ENCODE results near the gene AK1.

AK1 gene

GRCh38 chr9:127877566-127877998, at the start of gene AK1:
Gene AK1 (minus strand): TSS chr9:127877675. CDS start chr9:127874617, 3,058 bp downstream.
- no peak for DNase-seq

- no peak for DNase-seq
Observed at GRCh38 chr9:127926906-127927200, 49.4 kb upstream of the AK1 start.

GRCh38 chr9:127925959-127926905, 48.8 kb upstream of the AK1 start:
- DNase-seq, result no peak

- no peak for DNase-seq
Observed at GRCh38 chr9:127924736-127925444, 47.4 kb upstream of the AK1 start.

- no peak for DNase-seq
Observed at GRCh38 chr9:127923771-127924170, 46.3 kb upstream of the AK1 start.

GRCh38 chr9:127923046-127923445, 45.6 kb upstream of the AK1 start:
- DNase-seq, result no peak

- peak; percentile 77 for DNase-seq
Observed at GRCh38 chr9:127921557-127922120, 44.2 kb upstream of the AK1 start.

- DNase-seq, result no peak
Observed at GRCh38 chr9:127920794-127921193, 43.3 kb upstream of the AK1 start.

- DNase-seq, result no peak
Observed at GRCh38 chr9:127919253-127919815, 41.9 kb upstream of the AK1 start.

GRCh38 chr9:127918183-127919107, 41.0 kb upstream of the AK1 start:
- DNase-seq, result peak; percentile 69

GRCh38 chr9:127917603-127918002, 40.1 kb upstream of the AK1 start:
- DNase-seq, result no peak

- peak; percentile 96 for DNase-seq
Observed at GRCh38 chr9:127916720-127917581, 39.5 kb upstream of the AK1 start, which contains the start of gene ST6GALNAC4. Gene ST6GALNAC4 (minus strand): TSS chr9:127917041. CDS start chr9:127916419, 622 bp downstream.

- peak; percentile 56 for DNase-seq
Observed at GRCh38 chr9:127915801-127916719, 38.6 kb upstream of the AK1 start.

- DNase-seq, result no peak
Observed at GRCh38 chr9:127915325-127915752, 37.9 kb upstream of the AK1 start.

- DNase-seq, result no peak
Observed at GRCh38 chr9:127913682-127914081, 36.2 kb upstream of the AK1 start.

GRCh38 chr9:127912882-127913281, 35.4 kb upstream of the AK1 start:
- DNase-seq, result no peak

- DNase-seq, result no peak
Observed at GRCh38 chr9:127912296-127912695, 34.8 kb upstream of the AK1 start.

- peak; percentile 68 for DNase-seq
Observed at GRCh38 chr9:127910613-127911205, 33.2 kb upstream of the AK1 start.

GRCh38 chr9:127909839-127910273, 32.4 kb upstream of the AK1 start:
- no peak for DNase-seq

GRCh38 chr9:127908660-127908926, 31.1 kb upstream of the AK1 start:
- no peak for DNase-seq

Data from hematopoietic multipotent progenitor cell treated with erythropoietin and hydrocortisone succinate and interleukin-3 and kit ligand, for 4 days (in vitro differentiated cells).